GM12874 (cell line): ENCODE results near the gene SARDH.

Experiments
- CTCF ChIP-seq: IDR thresholded peaks from 2 replicates; pipeline ENCODE4 v1.5.1; 2011; ENCODE audit warnings: low read depth, mild to moderate bottlenecking, control low read depth, low read length, moderate library complexity; ENCODE audit not compliant: insufficient read depth

SARDH gene

GRCh38 chr9:133711428-133712220 lies 26.5 kb downstream of the SARDH start:
- TF ChIP-seq CTCF: no peak

GRCh38 chr9:133710661-133711427 lies 27.3 kb downstream of the SARDH start:
- TF ChIP-seq CTCF: no peak

- TF ChIP-seq CTCF: no peak
Observed at GRCh38 chr9:133709691-133710571, 28.2 kb downstream of the SARDH start.

GRCh38 chr9:133709015-133709611 lies 29.0 kb downstream of the SARDH start:
- no peak for TF ChIP-seq CTCF

GRCh38 chr9:133708246-133709014 lies 29.7 kb downstream of the SARDH start:
- TF ChIP-seq CTCF: no peak

- TF ChIP-seq CTCF: no peak
Observed at GRCh38 chr9:133707763-133708245, 30.3 kb downstream of the SARDH start.
